AG10803 (cell line): ENCODE measurements around the gene KRT4.
"Not testable (repeated sequence)": the region's sequence is repeated elsewhere in the genome, so short reads cannot be mapped to it uniquely, and the experiment has no call there.

ENCODE experiments used
- DNase-seq: peaks from one replicate; pipeline ENCODE4 v3.0.0; 2010; ENCODE audit warnings: low read depth
- H3K4me3 ChIP-seq: 2 replicates; pipeline ENCODE4 v1.5.1; 2011; ENCODE audit warnings: mild to moderate bottlenecking, low read length, control low read depth
- TF ChIP-seq, protein P1 (sequence below): conservative IDR thresholded peaks from 2 replicates; pipeline ENCODE4 v1.5.1; 2011; ENCODE audit warnings: mild to moderate bottlenecking, low read length, control low read depth, inconsistent platforms

Gene KRT4

GRCh38 chr12:52795694-52796428 lies 18.1 kb downstream of the KRT4 start, which contains the start of gene KRT3:
Gene KRT3 (minus strand): TSS chr12:52796117. CDS start chr12:52796042, 75 bp downstream.
- TF ChIP-seq, protein P1, sequence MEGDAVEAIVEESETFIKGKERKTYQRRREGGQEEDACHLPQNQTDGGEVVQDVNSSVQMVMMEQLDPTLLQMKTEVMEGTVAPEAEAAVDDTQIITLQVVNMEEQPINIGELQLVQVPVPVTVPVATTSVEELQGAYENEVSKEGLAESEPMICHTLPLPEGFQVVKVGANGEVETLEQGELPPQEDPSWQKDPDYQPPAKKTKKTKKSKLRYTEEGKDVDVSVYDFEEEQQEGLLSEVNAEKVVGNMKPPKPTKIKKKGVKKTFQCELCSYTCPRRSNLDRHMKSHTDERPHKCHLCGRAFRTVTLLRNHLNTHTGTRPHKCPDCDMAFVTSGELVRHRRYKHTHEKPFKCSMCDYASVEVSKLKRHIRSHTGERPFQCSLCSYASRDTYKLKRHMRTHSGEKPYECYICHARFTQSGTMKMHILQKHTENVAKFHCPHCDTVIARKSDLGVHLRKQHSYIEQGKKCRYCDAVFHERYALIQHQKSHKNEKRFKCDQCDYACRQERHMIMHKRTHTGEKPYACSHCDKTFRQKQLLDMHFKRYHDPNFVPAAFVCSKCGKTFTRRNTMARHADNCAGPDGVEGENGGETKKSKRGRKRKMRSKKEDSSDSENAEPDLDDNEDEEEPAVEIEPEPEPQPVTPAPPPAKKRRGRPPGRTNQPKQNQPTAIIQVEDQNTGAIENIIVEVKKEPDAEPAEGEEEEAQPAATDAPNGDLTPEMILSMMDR = no peak
- no peak within 1 kb of the TSS for H3K4me3 ChIP-seq
- DNase-seq = no peak

DNA sequence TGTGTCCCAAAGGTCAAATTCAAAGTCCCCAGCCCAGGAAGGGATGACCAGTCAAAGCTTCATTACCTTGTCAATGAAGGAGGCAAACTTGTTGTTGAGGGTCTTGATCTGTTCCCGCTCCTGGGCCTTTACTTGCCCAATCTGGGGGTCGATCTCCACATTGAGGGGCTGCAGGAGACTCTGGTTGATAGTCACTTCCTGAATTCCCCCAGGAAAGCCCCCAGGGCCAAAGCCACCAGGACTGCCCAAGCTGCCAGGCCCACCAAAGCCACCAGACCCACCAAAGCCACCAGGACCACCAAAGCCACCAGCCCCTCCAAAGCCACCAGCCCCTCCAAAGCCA lies 18.6 kb downstream of the KRT4 start:
- not testable (repeated sequence) for DNase-seq, H3K4me3 ChIP-seq

GRCh38 chr12:52794479-52795331 lies 19.2 kb downstream of the KRT4 start:
- H3K4me3 ChIP-seq = no peak overlapping the region
- TF ChIP-seq, protein P1 = no peak
- DNase-seq = peak; percentile 64

DNA sequence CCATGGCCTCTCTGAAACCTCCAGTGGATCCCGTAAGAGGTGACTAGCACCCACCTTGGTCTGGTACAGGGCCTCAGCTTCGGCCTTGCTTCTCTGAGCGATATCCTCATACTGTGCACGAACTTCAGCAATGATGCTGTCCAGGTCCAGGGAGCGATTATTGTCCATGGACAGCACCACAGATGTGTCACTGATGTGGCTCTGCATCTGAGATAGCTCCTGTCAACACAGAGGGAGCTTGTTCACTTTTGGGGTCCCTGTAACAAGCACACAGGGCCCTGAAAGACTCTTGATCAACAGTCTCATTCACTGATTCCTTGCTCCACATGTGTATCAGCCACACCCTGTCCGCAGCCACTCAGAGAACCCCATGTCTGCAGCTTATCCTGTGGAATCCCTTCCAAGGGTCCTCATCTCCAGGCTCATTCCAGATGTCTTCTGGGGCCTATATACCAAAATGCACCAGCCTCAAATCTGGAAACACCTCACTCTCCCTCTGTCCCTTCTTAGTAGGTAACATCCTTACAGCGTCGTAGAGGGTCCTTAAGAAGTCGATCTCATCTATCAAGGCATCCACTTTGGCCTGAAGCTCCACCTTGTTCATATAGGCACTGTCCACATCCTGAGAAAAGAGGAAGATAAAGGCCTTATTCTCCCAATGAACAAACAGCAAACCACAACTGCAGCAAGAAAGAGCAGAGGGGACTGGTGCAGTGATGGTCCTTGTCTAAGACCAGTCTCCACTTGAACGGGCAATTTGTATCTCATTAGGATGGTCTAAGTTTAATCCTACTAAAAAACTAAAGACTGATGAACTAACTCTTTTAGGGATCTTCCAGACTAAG lies 21.5 kb downstream of the KRT4 start:
- H3K4me3 ChIP-seq = no peak overlapping the region
- TF ChIP-seq, protein P1 = no peak
- no peak for DNase-seq

GRCh38 chr12:52791271-52792184 lies 22.4 kb downstream of the KRT4 start:
- DNase-seq = peak; percentile 32

GRCh38 chr12:52790427-52791270 lies 23.3 kb downstream of the KRT4 start:
- H3K4me3 ChIP-seq = no peak overlapping the region
- TF ChIP-seq, protein P1 = no peak
- no peak for DNase-seq

More at GRCh38 chr12:52791271-52792184, 22.4 kb downstream of the KRT4 start:
- TF ChIP-seq, protein P1 = no peak
- H3K4me3 ChIP-seq = no peak overlapping the region
